Nephron progenitor cell (in vitro differentiated cells): ENCODE results near the gene DLL1.

Source experiments
- DNase-seq: peaks from one replicate; pipeline ENCODE4 v3.0.0; 2021
- H3K27ac Mint-ChIP-seq: 2 replicates; pipeline ENCODE4 v1.8.0; 2021; ENCODE audit warnings: mild to moderate bottlenecking, moderate library complexity, mixed read lengths
- H3K27me3 Mint-ChIP-seq: 2 replicates; pipeline ENCODE4 v1.8.0; 2021; ENCODE audit warnings: mild to moderate bottlenecking, low read depth, mixed read lengths; ENCODE audit not compliant: poor library complexity
- H3K36me3 Mint-ChIP-seq: 2 replicates; pipeline ENCODE4 v1.8.0; 2021; ENCODE audit warnings: low read depth, mixed read lengths
- H3K4me1 Mint-ChIP-seq: 2 replicates; pipeline ENCODE4 v1.8.0; 2021; ENCODE audit warnings: mixed read lengths
- H3K4me3 Mint-ChIP-seq: 2 replicates; pipeline ENCODE4 v1.8.0; 2021; ENCODE audit warnings: mild to moderate bottlenecking, moderate library complexity, mixed read lengths
- H3K9me3 Mint-ChIP-seq: 2 replicates; pipeline ENCODE4 v1.8.0; 2021; ENCODE audit warnings: mild to moderate bottlenecking, moderate library complexity, mixed read lengths
- TF ChIP-seq, protein P1 (sequence below): fragments of 200-600 bp; sonication (generic); IDR thresholded peaks from 2 replicates; pipeline ENCODE4 v1.5.0; 2021; ENCODE audit warnings: antibody characterized with exemption

DLL1 gene

DNA sequence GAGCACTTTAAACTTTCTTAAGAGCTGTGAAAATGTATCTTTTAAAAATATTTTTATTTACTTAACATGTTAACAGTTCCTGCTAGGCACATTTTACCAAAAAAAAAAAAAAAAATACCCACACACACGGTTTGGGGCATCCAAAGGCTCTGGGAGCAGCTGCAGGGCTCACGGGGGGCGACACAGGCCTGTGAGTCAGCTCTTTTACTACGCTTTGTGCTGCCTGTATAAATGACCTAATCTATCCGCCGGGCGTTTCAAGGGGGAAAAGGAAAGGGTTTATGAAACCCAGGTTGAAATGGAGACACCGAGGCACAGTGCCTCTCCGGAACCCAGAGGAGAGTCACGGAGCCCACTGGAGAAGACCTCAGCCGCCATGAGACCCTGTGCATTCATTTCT is 40.4 kb downstream of the DLL1 start:
- H3K4me1 Mint-ChIP-seq: peaks cover 71% of the 10 kb centered on the region
- H3K9me3 Mint-ChIP-seq: no peaks in the 10 kb centered on the region
- no peak for DNase-seq
- no peaks in the 10 kb centered on the region for H3K27me3 Mint-ChIP-seq
- H3K36me3 Mint-ChIP-seq: no peaks in the 10 kb centered on the region
- H3K27ac Mint-ChIP-seq: no peak overlapping the region
- H3K4me3 Mint-ChIP-seq: no peak overlapping the region
- TF ChIP-seq, protein P1, sequence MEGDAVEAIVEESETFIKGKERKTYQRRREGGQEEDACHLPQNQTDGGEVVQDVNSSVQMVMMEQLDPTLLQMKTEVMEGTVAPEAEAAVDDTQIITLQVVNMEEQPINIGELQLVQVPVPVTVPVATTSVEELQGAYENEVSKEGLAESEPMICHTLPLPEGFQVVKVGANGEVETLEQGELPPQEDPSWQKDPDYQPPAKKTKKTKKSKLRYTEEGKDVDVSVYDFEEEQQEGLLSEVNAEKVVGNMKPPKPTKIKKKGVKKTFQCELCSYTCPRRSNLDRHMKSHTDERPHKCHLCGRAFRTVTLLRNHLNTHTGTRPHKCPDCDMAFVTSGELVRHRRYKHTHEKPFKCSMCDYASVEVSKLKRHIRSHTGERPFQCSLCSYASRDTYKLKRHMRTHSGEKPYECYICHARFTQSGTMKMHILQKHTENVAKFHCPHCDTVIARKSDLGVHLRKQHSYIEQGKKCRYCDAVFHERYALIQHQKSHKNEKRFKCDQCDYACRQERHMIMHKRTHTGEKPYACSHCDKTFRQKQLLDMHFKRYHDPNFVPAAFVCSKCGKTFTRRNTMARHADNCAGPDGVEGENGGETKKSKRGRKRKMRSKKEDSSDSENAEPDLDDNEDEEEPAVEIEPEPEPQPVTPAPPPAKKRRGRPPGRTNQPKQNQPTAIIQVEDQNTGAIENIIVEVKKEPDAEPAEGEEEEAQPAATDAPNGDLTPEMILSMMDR: no peak

GRCh38 chr6:170249817-170250216 is 41.1 kb downstream of the DLL1 start:
- peaks cover 4% of the 10 kb centered on the region for H3K27me3 Mint-ChIP-seq
- no peak for DNase-seq
- TF ChIP-seq, protein P1: no peak
- H3K4me3 Mint-ChIP-seq: no peak overlapping the region
- no peaks in the 10 kb centered on the region for H3K9me3 Mint-ChIP-seq
- H3K4me1 Mint-ChIP-seq: peaks cover 71% of the 10 kb centered on the region
- H3K36me3 Mint-ChIP-seq: no peaks in the 10 kb centered on the region
- no peak overlapping the region for H3K27ac Mint-ChIP-seq

- H3K4me3 Mint-ChIP-seq: no peak overlapping the region
- peaks cover 4% of the 10 kb centered on the region for H3K27me3 Mint-ChIP-seq
- H3K36me3 Mint-ChIP-seq: no peaks in the 10 kb centered on the region
- TF ChIP-seq, protein P1: no peak
- no peak overlapping the region for H3K27ac Mint-ChIP-seq
- DNase-seq: no peak
- peaks cover 77% of the 10 kb centered on the region for H3K4me1 Mint-ChIP-seq
- H3K9me3 Mint-ChIP-seq: no peaks in the 10 kb centered on the region
Measured at GRCh38 chr6:170248861-170249600, 41.8 kb downstream of the DLL1 start.

GRCh38 chr6:170248111-170248805 is 42.6 kb downstream of the DLL1 start:
- H3K9me3 Mint-ChIP-seq: no peaks in the 10 kb centered on the region
- no peak overlapping the region for H3K4me3 Mint-ChIP-seq
- no peak overlapping the region for H3K27ac Mint-ChIP-seq
- H3K27me3 Mint-ChIP-seq: peaks cover 4% of the 10 kb centered on the region
- no peaks in the 10 kb centered on the region for H3K36me3 Mint-ChIP-seq
- peaks cover 80% of the 10 kb centered on the region for H3K4me1 Mint-ChIP-seq
- TF ChIP-seq, protein P1: no peak
- DNase-seq: no peak

DNA sequence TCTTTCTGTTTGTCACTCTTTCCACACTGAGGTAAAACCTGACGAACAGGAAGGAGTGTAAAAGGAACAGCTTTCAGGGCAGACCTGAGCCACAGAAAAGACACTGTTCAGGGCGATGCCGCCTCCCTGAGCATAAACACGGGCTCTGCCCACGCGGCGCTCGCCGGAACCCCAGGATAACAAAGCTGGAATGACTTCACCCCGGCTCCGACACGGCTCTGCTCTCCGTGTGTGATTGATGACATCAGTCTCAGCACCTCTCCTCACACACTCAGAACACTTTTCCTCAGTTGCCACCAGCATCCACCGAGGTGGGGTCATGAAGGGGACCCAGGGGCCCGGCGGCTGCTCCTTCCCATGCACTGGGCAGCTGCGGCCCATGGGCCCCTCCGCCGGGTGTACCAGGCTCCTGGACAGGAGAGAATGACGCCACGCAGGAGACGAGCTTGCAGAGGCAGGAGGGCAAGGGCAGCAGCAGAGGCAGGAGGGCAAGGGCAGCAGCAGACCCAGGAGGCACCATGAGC is 43.6 kb downstream of the DLL1 start:
- no peaks in the 10 kb centered on the region for H3K9me3 Mint-ChIP-seq
- H3K27me3 Mint-ChIP-seq: peaks cover 4% of the 10 kb centered on the region
- no peak for DNase-seq
- no peak overlapping the region for H3K4me3 Mint-ChIP-seq
- H3K36me3 Mint-ChIP-seq: no peaks in the 10 kb centered on the region
- H3K4me1 Mint-ChIP-seq: peaks cover 78% of the 10 kb centered on the region
- peak overlapping the region; percentile 51 for H3K27ac Mint-ChIP-seq
- TF ChIP-seq, protein P1: no peak
